HCT116 (cell line): Measurements from ENCODE around the gene RNPS1. TPM values are rescaled to one million over a fixed set of nuclear protein-coding genes. Genes with fewer than 3 reads are reported as not detected.

Experiments
- CEBPB ChIP-seq: IDR thresholded peaks from 2 replicates; pipeline ENCODE4 v1.6.1; 2012; ENCODE audit warnings: low read depth
- CTCF ChIP-seq, 3 experiments: fragments of 200-600 bp in 1 of 3; sonication (generic) in 1 of 3; IDR thresholded peaks in 2 of 3; conservative IDR thresholded peaks in 1 of 3; 2 replicates each; pipeline ENCODE4 v1.5.1; 2012 to 2017; ENCODE audit warnings: low read depth in 2 of 3, low read length in 2 of 3, antibody characterized with exemption in 1 of 3, borderline replicate concordance in 1 of 3, control low read depth in 1 of 3, mild to moderate bottlenecking in 1 of 3, mixed read lengths in 1 of 3, mixed run types in 1 of 3, moderate library complexity in 1 of 3; ENCODE audit not compliant: insufficient read depth in 1 of 3
- microRNA counts: library from miRNA; unstranded; fragments of <30 nt; microRNA quantifications from one replicate; lab custom pipeline; 2015
- microRNA-seq: library from miRNA; unstranded; fragments of <30 nt; microRNA quantifications from one replicate; pipeline ENCODE4, GENCODE V29; 2016; ENCODE audit warnings: borderline number of aligned reads
- total RNA-seq: library from RNA; stranded (reverse); gene quantifications from one replicate; pipeline ENCODE4 v1.2.1, GENCODE V29; 2021; ENCODE audit not compliant: unreplicated experiment

RNPS1 gene
- total RNA-seq, 1 experiment from 2014 or later, result 257 TPM

GRCh38 chr16:2204416-2205103 lies 63.4 kb downstream of the RNPS1 start (continued):
- TF ChIP-seq CTCF (IDR thresholded peaks at IDR 0.05 in 2 of 3, conservative IDR thresholded peaks at IDR 0.05 in 1 of 3; ENCODE audit: borderline replicate concordance in 1 of 3, insufficient read depth in 1 of 3, low read depth in 2 of 3, low read length in 2 of 3), result no peak
- no peak for TF ChIP-seq CEBPB

MicroRNA genes within 50 kb of the gene (microRNA counts, 767-probe panel; counts per million panel counts)
- not detected for microRNA hsa-miR-940 (lab: Ali Mortazavi, UCI)

Small RNA genes lying within 50 kb of the gene (microRNA-seq; reads per million reads assigned to microRNA genes)
- gene MIR3677, result not detected
- not detected for gene MIR4717

Other genes starting within 250 kb of the RNPS1 start
- gene NPW, start 248.3 kb downstream of the RNPS1 start, total RNA-seq, result 226 TPM
- 58.4 TPM for gene NHERF2, start 241.2 kb downstream of the RNPS1 start, total RNA-seq
- 40.1 TPM for gene NTHL1, start 220.3 kb downstream of the RNPS1 start, total RNA-seq
- gene TSC2, start 220.1 kb downstream of the RNPS1 start, total RNA-seq, result 74.1 TPM
- gene PKD1, start 132.2 kb downstream of the RNPS1 start, total RNA-seq, result 137 TPM
- gene RAB26, start 119.5 kb downstream of the RNPS1 start, total RNA-seq, result 44.9 TPM
- 160 TPM for gene TRAF7, start 112.3 kb downstream of the RNPS1 start, total RNA-seq
- 5.9 TPM for gene CASKIN1, start 71.5 kb downstream of the RNPS1 start, total RNA-seq
- gene MLST8, start 62.7 kb downstream of the RNPS1 start, total RNA-seq, result 58.7 TPM
- gene BRICD5, start 57.3 kb downstream of the RNPS1 start, total RNA-seq, result 9.8 TPM
- 32.6 TPM for gene PGP, start 53.3 kb downstream of the RNPS1 start, total RNA-seq
- gene E4F1, start 44.5 kb downstream of the RNPS1 start, total RNA-seq, result 40.7 TPM
- 1.9 TPM for gene DNASE1L2, start 31.7 kb downstream of the RNPS1 start, total RNA-seq
- 140 TPM for gene ECI1, start 16.5 kb downstream of the RNPS1 start, total RNA-seq
- 5.4 TPM for gene ABCA3, start 72.6 kb upstream of the RNPS1 start, total RNA-seq
- gene CCNF, start 161.3 kb upstream of the RNPS1 start, total RNA-seq, result 60.8 TPM
- gene TEDC2, start 192.0 kb upstream of the RNPS1 start, total RNA-seq, result 26.5 TPM
- 0.30 TPM for gene NTN3, start 203.2 kb upstream of the RNPS1 start, total RNA-seq
- 24.6 TPM for gene TBC1D24, start 207.0 kb upstream of the RNPS1 start, total RNA-seq
- 187 TPM for gene ATP6V0C, start 245.8 kb upstream of the RNPS1 start, total RNA-seq